Stomach (tissue), 4 donors: ENCODE results near the gene CBR3.

Experiments
- CTCF ChIP-seq, 7 experiments: fragments of 450-650 bp in 4 of 7; fragments of 200-600 bp in 3 of 7; sonication (generic) in 3 of 7; IDR thresholded peaks; one replicate each; pipeline ENCODE4 v1.5.1; 2016 to 2019; ENCODE audit warnings: antibody characterized with exemption in 7 of 7, control low read depth in 2 of 7, mild to moderate bottlenecking in 1 of 7
- EP300 ChIP-seq: sonication (generic); formaldehyde crosslinking; IDR thresholded peaks from one replicate; pipeline ENCODE4 v1.6.1; 2017; ENCODE audit warnings: antibody characterized with exemption
- POLR2A ChIP-seq, 4 donors: fragments of 450-650 bp; IDR thresholded peaks; one replicate each; pipeline ENCODE4 v1.6.1; 2016; ENCODE audit warnings: antibody characterized with exemption in 4 of 4, control low read depth in 2 of 4, mild to moderate bottlenecking in 1 of 4, moderate library complexity in 1 of 4

DNA sequence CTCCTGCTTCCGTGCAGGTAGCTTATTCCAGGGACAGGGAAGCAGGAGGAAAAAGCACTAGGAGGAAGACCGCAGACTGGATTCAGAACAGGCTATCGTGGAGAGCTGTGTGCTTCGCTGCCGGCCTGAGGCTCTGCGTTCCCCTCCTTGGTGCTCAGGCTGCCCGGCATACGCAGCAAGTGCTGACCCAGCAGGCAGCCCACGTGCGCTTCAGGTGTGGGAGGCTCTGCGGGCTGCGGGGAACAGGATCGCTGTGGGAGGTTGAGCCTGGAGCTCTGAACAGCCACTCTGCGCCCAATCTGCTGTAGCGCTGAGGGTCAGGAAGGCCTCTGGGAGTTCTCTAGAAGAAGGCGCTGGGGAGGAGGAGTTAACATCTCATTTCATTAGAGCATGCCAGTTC lies 49.7 kb downstream of the CBR3 start:
- TF ChIP-seq POLR2A (IDR thresholded peaks at IDR 0.05), result no peak
- no peak for TF ChIP-seq EP300
- no peak for TF ChIP-seq CTCF (IDR thresholded peaks at IDR 0.05)
